Skeletal muscle satellite cell (primary cell): Measurements from ENCODE around the gene MAGI2.
"Not testable (repeated sequence)": the region's sequence is repeated elsewhere in the genome, so short reads cannot be mapped to it uniquely, and the experiment has no call there.

Source experiments
- H3K27me3 ChIP-seq: 2 replicates; pipeline ENCODE4 v1.7.0; 2013; ENCODE audit warnings: low read length; ENCODE audit not compliant: control insufficient read depth, insufficient read depth
- H3K36me3 ChIP-seq: 2 replicates; pipeline ENCODE4 v1.7.0; 2013; ENCODE audit warnings: mild to moderate bottlenecking, control low read depth, low read length; ENCODE audit not compliant: insufficient read depth
- H3K4me1 ChIP-seq: 2 replicates; pipeline ENCODE4 v1.7.0; 2013; ENCODE audit warnings: low read length; ENCODE audit not compliant: control insufficient read depth, insufficient read depth
- H3K4me2 ChIP-seq: 2 replicates; pipeline ENCODE4 v1.7.0; 2013; ENCODE audit warnings: mild to moderate bottlenecking, low read length
- H3K4me3 ChIP-seq: 2 replicates; pipeline ENCODE4 v1.7.0; 2013; ENCODE audit warnings: low read length
- H3K9ac ChIP-seq: 2 replicates; pipeline ENCODE4 v1.7.0; 2013; ENCODE audit warnings: mild to moderate bottlenecking, low read depth, low read length, moderate library complexity
- H3K9me3 ChIP-seq: replicated peaks from 2 replicates; pipeline ENCODE4 v1.7.0; 2013; ENCODE audit warnings: mild to moderate bottlenecking, control low read depth, low read length

Gene MAGI2

DNA sequence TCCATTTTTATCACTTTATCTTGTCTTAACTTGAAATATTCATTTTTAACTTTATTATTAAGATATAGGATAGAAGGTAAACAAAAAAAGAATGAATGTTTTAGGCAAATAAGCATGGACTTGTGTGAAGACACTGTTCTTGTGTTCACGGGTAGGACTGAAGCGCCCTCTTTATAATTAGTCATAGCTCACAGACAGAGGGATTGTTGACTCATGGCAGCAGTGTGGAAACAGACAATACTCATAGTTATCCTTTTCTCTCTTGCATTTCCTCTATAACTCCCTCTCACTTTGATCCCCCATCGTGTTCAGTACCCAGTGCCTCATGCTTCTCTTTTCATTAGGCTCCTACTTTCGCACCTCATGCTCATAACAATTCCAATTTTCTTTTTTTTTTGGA is 923.1 kb downstream of the MAGI2 start:
- Histone ChIP-seq H3K4me2 (peak overlapping the region; percentile 7), H3K27me3 (no peaks in the 10 kb centered on the region), H3K9ac (no peak overlapping the region), H3K36me3 (no peaks in the 10 kb centered on the region), H3K9me3 (no peaks in the 10 kb centered on the region), H3K4me1 (peaks cover 21% of the 10 kb centered on the region), H3K4me3 (no peak overlapping the region)

GRCh38 chr7:78529392-78529791 is 924.1 kb downstream of the MAGI2 start:
- H3K4me3 ChIP-seq: peak overlapping the region; percentile 10
- H3K4me2 ChIP-seq: peak overlapping the region; percentile 54
- no peaks in the 10 kb centered on the region for H3K27me3 ChIP-seq
- H3K9me3 ChIP-seq: no peaks in the 10 kb centered on the region
- peak overlapping the region; percentile 15 for H3K9ac ChIP-seq
- H3K4me1 ChIP-seq: peaks cover 21% of the 10 kb centered on the region
- H3K36me3 ChIP-seq: no peaks in the 10 kb centered on the region

GRCh38 chr7:78528964-78529363 is 924.5 kb downstream of the MAGI2 start:
- no peaks in the 10 kb centered on the region for H3K36me3 ChIP-seq
- peak overlapping the region; percentile 10 for H3K4me3 ChIP-seq

GRCh38 chr7:78523930-78524329 is 929.5 kb downstream of the MAGI2 start:
- H3K27me3 ChIP-seq: no peaks in the 10 kb centered on the region
- H3K4me2 ChIP-seq: no peak overlapping the region
- no peaks in the 10 kb centered on the region for H3K9me3 ChIP-seq
- H3K9ac ChIP-seq: no peak overlapping the region
- H3K36me3 ChIP-seq: no peaks in the 10 kb centered on the region
- H3K4me3 ChIP-seq: no peak overlapping the region
- peaks cover 4% of the 10 kb centered on the region for H3K4me1 ChIP-seq

More at GRCh38 chr7:78528964-78529363, 924.5 kb downstream of the MAGI2 start:
- no peaks in the 10 kb centered on the region for H3K9me3 ChIP-seq
- H3K4me2 ChIP-seq: peak overlapping the region; percentile 54
- peaks cover 21% of the 10 kb centered on the region for H3K4me1 ChIP-seq
- H3K27me3 ChIP-seq: no peaks in the 10 kb centered on the region
- H3K9ac ChIP-seq: peak overlapping the region; percentile 15

- Histone ChIP-seq H3K4me3 (no peak overlapping the region), H3K4me1 (no peaks in the 10 kb centered on the region), H3K27me3 (no peaks in the 10 kb centered on the region), H3K36me3 (no peaks in the 10 kb centered on the region), H3K9ac (no peak overlapping the region), H3K9me3 (no peaks in the 10 kb centered on the region), H3K4me2 (no peak overlapping the region)
Measured at GRCh38 chr7:78521961-78522360, 931.5 kb downstream of the MAGI2 start.

DNA sequence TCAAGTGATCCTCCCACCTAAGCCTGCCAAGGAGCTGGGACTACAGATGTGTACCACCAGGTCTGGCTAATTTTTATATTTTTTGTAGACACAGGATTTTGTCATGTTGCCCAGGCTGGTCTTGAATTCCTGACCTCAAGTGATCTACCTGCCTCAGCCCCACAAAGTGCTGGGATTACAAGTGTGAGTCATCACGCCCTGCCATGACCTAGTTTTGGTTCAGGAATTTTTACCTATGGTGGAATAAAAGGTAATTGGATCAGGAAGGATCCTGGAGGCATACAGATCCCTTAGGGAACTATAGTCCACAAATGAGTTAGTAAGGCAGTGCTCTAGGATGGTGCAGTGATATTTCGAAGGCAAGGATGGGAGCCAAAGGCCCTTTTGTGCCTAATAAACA is 937.0 kb downstream of the MAGI2 start:
- Histone ChIP-seq H3K9me3 (no peaks in the 10 kb centered on the region), H3K4me3 (no peak overlapping the region), H3K4me2 (no peak overlapping the region), H3K4me1 (no peaks in the 10 kb centered on the region), H3K27me3 (no peaks in the 10 kb centered on the region), H3K9ac (no peak overlapping the region), H3K36me3 (no peaks in the 10 kb centered on the region)

DNA sequence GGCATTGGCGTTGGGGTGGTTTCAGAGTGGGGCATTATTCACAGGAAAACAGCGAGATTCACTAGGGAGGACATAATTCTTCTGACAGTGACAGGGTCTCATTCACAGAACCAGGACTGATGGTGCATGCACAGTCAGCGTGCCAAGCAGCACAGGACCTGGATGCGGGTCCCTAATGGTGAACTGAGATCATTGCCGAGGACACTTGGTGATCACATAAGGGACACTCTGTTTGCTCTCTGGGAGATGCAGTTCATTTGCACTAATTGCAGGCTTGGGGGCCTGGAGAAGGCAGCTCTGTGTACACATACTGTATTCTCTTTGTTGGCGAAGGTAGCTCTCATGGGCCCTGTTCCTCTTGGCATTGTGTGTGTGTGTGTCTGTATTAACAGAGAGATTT is 938.8 kb downstream of the MAGI2 start:
- H3K4me3 ChIP-seq: no peak overlapping the region
- no peaks in the 10 kb centered on the region for H3K27me3 ChIP-seq
- H3K9ac ChIP-seq: no peak overlapping the region
- H3K4me1 ChIP-seq: no peaks in the 10 kb centered on the region
- no peaks in the 10 kb centered on the region for H3K9me3 ChIP-seq
- H3K4me2 ChIP-seq: no peak overlapping the region
- no peaks in the 10 kb centered on the region for H3K36me3 ChIP-seq

GRCh38 chr7:78510580-78511188 is 942.8 kb downstream of the MAGI2 start:
- H3K4me3 ChIP-seq: no peak overlapping the region
- no peak overlapping the region for H3K4me2 ChIP-seq
- H3K36me3 ChIP-seq: no peaks in the 10 kb centered on the region
- no peak overlapping the region for H3K9ac ChIP-seq
- no peaks in the 10 kb centered on the region for H3K27me3 ChIP-seq
- H3K9me3 ChIP-seq: no peaks in the 10 kb centered on the region
- no peaks in the 10 kb centered on the region for H3K4me1 ChIP-seq

- not testable (repeated sequence) for H3K4me1 ChIP-seq, H3K9me3 ChIP-seq, H3K4me2 ChIP-seq, H3K36me3 ChIP-seq, H3K4me3 ChIP-seq, H3K9ac ChIP-seq, H3K27me3 ChIP-seq
Measured at GRCh38 chr7:78503301-78503700, 950.2 kb downstream of the MAGI2 start.

DNA sequence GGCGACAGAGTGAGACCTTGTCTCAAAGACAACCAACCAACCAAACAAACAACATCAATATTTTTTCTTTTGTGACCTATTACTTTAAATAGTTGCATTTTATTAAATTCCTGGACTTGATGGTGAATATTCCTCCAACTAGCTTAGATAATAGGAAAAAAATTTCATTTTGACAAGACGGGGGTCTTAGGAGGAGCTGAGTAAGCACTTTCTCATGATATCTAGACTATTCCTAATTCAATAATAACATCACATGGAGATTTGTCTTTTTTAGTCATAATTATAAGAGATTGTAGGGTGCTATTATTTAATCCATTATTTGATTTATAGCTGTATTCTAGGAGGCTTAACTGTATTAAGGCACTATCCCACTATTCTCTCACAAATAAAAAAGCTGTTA is 952.4 kb downstream of the MAGI2 start:
- Histone ChIP-seq H3K36me3 (no peaks in the 10 kb centered on the region), H3K4me2 (no peak overlapping the region), H3K9ac (no peak overlapping the region), H3K4me3 (no peak overlapping the region), H3K27me3 (no peaks in the 10 kb centered on the region), H3K9me3 (no peaks in the 10 kb centered on the region), H3K4me1 (no peaks in the 10 kb centered on the region)

GRCh38 chr7:78499971-78500370 is 953.5 kb downstream of the MAGI2 start:
- Histone ChIP-seq H3K4me1 (no peaks in the 10 kb centered on the region), H3K9ac (no peak overlapping the region), H3K27me3 (no peaks in the 10 kb centered on the region), H3K36me3 (no peaks in the 10 kb centered on the region), H3K9me3 (no peaks in the 10 kb centered on the region), H3K4me2 (no peak overlapping the region), H3K4me3 (no peak overlapping the region)

GRCh38 chr7:78499283-78499682 is 954.2 kb downstream of the MAGI2 start:
- Histone ChIP-seq H3K36me3 (no peaks in the 10 kb centered on the region), H3K9ac (no peak overlapping the region), H3K9me3 (no peaks in the 10 kb centered on the region), H3K27me3 (no peaks in the 10 kb centered on the region), H3K4me3 (no peak overlapping the region), H3K4me2 (no peak overlapping the region), H3K4me1 (no peaks in the 10 kb centered on the region)
